Gastroesophageal sphincter (tissue), 3 donors: ENCODE data around the gene COBLL1.

ENCODE experiments used
- CTCF ChIP-seq, 4 experiments: fragments of 200-600 bp in 2 of 4; fragments of 450-650 bp in 2 of 4; sonication (generic) in 1 of 4; IDR thresholded peaks; one replicate each; pipeline ENCODE4 v1.5.1; 2017 to 2019; ENCODE audit warnings: antibody characterized with exemption in 4 of 4, mild to moderate bottlenecking in 2 of 4, moderate library complexity in 2 of 4
- POLR2AphosphoS5 ChIP-seq: sonication (generic); formaldehyde crosslinking; IDR thresholded peaks from one replicate; pipeline ENCODE4 v1.6.1; 2017; ENCODE audit warnings: antibody characterized with exemption

GRCh38 chr2:164667566-164667965 lies 174.1 kb downstream of the COBLL1 start:
- no peak for TF ChIP-seq CTCF (IDR thresholded peaks at IDR 0.05)
- TF ChIP-seq POLR2AphosphoS5 = no peak
